ENCODE results near the gene ZNF687. TPM values are rescaled to one million over a fixed set of nuclear protein-coding genes. Genes with fewer than 3 reads are reported as not detected.

ZNF687 gene
- total and polyA plus RNA-seq, 12 donors = 7.5 to 38.3 (median 30.8) TPM

DNA sequence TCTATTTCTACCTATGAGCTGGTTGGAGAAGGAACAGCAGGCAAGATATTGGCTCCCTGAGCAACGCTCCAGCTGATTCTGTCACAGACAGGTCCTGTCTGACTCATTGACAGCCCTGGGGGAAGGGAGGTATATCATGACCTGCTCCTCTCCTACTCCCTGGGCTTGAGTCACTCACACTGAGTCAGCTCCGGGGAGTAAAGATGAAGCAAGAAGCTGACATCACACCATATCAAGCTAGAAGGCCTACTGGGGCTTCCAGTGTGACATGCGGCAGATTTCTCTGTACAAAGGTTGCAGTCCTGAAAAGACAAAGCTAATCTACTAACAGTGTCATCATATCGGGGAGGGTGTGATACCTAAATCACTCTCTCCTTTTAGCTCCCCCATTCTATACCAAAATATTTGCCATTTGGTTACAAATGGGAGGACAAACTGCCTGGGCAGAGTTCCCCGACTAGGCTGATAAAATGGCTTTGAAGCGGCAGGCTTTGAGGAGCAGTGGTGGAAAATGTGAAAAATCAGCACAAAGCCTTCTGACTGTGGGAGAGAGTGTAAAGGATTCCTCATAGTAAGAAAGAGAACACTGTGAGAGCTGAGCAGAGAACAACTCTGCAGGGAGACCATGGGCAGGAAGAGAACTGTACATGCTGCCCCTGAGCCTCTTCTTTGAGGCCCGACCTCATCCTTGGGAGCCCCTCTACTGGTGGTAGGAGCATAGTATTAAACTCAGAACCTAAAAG, 29.7 kb downstream of the ZNF687 start:
- TF ChIP-seq POLR2A (IDR thresholded peaks at IDR 0.05) = peak; percentile 13 to 68
- TF ChIP-seq, protein P1, sequence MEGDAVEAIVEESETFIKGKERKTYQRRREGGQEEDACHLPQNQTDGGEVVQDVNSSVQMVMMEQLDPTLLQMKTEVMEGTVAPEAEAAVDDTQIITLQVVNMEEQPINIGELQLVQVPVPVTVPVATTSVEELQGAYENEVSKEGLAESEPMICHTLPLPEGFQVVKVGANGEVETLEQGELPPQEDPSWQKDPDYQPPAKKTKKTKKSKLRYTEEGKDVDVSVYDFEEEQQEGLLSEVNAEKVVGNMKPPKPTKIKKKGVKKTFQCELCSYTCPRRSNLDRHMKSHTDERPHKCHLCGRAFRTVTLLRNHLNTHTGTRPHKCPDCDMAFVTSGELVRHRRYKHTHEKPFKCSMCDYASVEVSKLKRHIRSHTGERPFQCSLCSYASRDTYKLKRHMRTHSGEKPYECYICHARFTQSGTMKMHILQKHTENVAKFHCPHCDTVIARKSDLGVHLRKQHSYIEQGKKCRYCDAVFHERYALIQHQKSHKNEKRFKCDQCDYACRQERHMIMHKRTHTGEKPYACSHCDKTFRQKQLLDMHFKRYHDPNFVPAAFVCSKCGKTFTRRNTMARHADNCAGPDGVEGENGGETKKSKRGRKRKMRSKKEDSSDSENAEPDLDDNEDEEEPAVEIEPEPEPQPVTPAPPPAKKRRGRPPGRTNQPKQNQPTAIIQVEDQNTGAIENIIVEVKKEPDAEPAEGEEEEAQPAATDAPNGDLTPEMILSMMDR (IDR thresholded peaks at IDR 0.05) = peak in 1 of 6 experiments; percentile 28
- intact Hi-C loops (cut with DNase I) = no loop called here
- H3K4me1 ChIP-seq (replicated peaks in 1 of 2) = peaks cover 39 to 61% of the 10 kb centered on the region in 2 donors
- 31 to 36% (median 33%) methylated on average over 5 to 7 of the region's 7 CpGs for WGBS, 4 donors
- no peak overlapping the region for H3K4me3 ChIP-seq
- H3K9me3 ChIP-seq (replicated peaks in 1 of 3) = no peaks in the 10 kb centered on the region
- H3K27me3 ChIP-seq = no peaks in the 10 kb centered on the region
- H3K27ac ChIP-seq = peak overlapping the region; percentile 75 to 94 (median 90)
- H3K36me3 ChIP-seq (replicated peaks in 1 of 2) = peaks cover 0 to 49% of the 10 kb centered on the region in 2 donors
- peak; percentile 92 to 99 (median 98) for DNase-seq

DNA sequence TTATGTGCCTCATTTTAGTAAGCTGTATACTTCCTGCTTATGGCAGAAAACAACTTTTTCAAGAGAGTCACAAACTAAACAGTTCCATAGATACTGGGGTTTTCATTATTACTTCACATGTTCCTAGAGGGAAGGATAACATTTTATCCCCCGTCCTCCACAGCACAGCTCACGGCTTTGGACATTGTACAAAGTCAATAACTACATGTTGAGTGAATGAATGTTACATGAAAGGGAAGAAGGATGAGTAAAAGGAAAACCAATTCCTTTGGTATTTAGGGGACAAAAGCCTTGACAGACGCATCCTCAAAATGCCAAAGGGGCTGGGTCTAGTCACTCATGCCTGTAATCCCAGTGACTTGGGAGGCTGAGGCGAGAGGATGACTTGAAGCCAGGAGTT, 30.3 kb downstream of the ZNF687 start:
- Histone ChIP-seq H3K9me3 (replicated peaks in 1 of 3) (no peaks in the 10 kb centered on the region), H3K4me3 (no peak overlapping the region), H3K4me1 (replicated peaks in 1 of 2) (peaks cover 39 to 61% of the 10 kb centered on the region in 2 donors), H3K27me3 (no peaks in the 10 kb centered on the region), H3K36me3 (replicated peaks in 1 of 2) (peaks cover 0 to 49% of the 10 kb centered on the region in 2 donors), H3K27ac (peak overlapping the region; percentile 75 to 94 (median 90))
- 80 to 86% (median 84%) methylated on average over 4 of the region's 4 CpGs for WGBS, 4 donors
- TF ChIP-seq, protein P1 (IDR thresholded peaks at IDR 0.05) = no peak
- no peak for TF ChIP-seq POLR2A (IDR thresholded peaks at IDR 0.05)
- no peak for DNase-seq
- intact Hi-C loops (cut with DNase I) = no loop called here

DNA sequence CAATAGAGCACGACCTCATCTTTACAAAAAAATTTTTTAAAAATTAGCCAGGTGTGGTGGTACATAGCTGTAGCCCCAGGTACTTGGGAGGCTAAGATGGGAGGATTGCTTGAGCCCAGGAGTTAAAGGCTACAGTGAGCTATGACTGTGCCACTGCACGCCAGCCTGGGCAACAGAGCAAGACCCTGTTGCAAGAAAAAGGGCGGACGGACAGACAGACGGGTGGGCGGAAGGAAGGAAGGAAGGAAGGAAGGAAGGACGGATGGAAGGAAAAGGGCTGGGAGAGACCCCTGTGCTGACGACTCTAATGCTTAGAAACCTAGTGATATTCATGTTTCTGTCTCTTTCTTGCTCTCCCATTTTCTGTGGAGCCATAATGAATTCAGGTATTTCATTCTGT, 30.7 kb downstream of the ZNF687 start:
- WGBS, 4 donors = 82 to 87% (median 85%) methylated on average over 8 of the region's 8 CpGs
- H3K27ac ChIP-seq = peak overlapping the region; percentile 2 to 94 (median 90)
- H3K27me3 ChIP-seq = no peaks in the 10 kb centered on the region
- DNase-seq = no peak
- TF ChIP-seq, protein P1 (IDR thresholded peaks at IDR 0.05) = no peak
- TF ChIP-seq POLR2A (IDR thresholded peaks at IDR 0.05) = no peak
- no peaks in the 10 kb centered on the region for H3K9me3 ChIP-seq (replicated peaks in 1 of 3)
- H3K4me1 ChIP-seq (replicated peaks in 1 of 2) = peaks cover 39 to 61% of the 10 kb centered on the region in 2 donors
- peaks cover 0 to 49% of the 10 kb centered on the region in 2 donors for H3K36me3 ChIP-seq (replicated peaks in 1 of 2)
- no peak overlapping the region for H3K4me3 ChIP-seq
- intact Hi-C loops (cut with DNase I) = no loop called here

DNA sequence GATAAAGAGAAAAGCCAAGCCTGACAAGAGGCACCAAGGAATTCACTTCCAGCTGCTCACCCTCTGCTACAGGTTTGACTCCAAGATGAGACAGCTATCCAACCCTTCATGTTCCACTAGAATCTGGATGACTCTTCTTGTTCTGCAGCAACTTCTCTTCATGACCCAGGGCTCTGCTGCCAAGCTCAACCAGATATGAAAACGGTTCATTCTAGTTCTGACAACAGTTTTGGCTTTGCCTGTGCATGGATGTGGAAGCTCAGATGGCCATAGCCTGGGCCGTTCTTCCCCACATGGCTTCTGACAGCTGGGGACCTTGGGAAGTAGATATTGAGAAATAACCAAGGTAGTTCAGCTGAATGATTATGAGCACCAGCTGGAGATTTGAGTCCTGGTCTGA, 31.4 kb downstream of the ZNF687 start:
- peaks cover 39 to 61% of the 10 kb centered on the region in 2 donors for H3K4me1 ChIP-seq (replicated peaks in 1 of 2)

More for the DNA sequence above, 31.4 kb downstream of the ZNF687 start:
- 27 to 35% (median 33%) methylated on average over 1 to 2 of the region's 2 CpGs for WGBS, 4 donors
- no peak overlapping the region for H3K4me3 ChIP-seq
- H3K9me3 ChIP-seq (replicated peaks in 1 of 3) = no peaks in the 10 kb centered on the region
- H3K36me3 ChIP-seq (replicated peaks in 1 of 2) = peaks cover 0 to 48% of the 10 kb centered on the region in 2 donors
- H3K27me3 ChIP-seq = no peaks in the 10 kb centered on the region
- TF ChIP-seq, protein P1 (IDR thresholded peaks at IDR 0.05) = no peak
- no peak for TF ChIP-seq POLR2A (IDR thresholded peaks at IDR 0.05)
- peak overlapping the region; percentile 2 to 93 (median 73) for H3K27ac ChIP-seq
- peak in 4 of 7 donors; percentile 50 to 65 (median 58) for DNase-seq
- intact Hi-C loops (cut with DNase I) = no loop called here
